Activated CD4-positive, CD25-positive, alpha-beta regulatory T cell (primary cell): Measurements from ENCODE around the gene PUDP.
"Not testable (repeated sequence)": the region's sequence is repeated elsewhere in the genome, so short reads cannot be mapped to it uniquely, and the experiment has no call there.

Experiments used
- DNase-seq, 4 experiments: peaks; one replicate each; lab custom pipeline; 2025; lab: John Stamatoyannopoulos, UW

Gene PUDP

DNA sequence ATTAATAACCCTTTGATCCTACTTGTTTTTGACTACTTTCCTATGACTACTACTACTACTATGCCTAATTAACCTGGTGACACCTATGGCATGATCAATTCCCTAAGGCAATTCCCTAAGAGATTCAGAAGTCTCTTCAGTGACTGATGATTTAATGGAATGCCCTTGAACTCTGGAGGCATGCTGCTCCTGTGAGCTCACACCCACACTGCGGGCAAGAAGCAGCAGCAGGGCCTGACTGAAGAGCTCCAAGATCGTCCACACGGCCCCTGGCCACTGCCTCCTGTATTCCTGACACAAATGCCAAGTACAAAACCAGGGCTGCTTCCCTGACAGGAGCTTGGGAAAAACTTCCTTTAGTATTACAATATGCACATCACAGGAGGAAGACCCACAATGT, 74.6 kb downstream of the PUDP start:
- DNase-seq, result no peak

DNA sequence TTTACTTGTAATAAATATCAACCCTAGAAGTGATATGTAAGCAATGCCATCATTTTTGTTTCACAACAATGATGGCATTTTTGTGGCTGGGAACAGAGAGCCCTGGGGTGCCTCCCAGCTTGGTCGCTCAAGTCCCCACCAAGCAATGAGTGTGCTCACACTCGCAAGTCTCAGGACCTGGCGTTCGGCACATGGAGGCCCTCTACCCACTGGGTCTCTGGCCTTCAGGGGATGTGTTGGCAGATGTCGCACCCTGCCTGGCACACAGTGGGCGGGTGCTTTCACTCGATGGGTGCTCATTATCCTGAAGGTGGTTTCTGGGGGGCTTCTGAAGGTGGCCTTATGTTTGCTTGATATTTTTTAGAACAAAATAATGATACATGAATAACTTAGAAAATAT, 75.1 kb downstream of the PUDP start:
- no peak for DNase-seq

DNA sequence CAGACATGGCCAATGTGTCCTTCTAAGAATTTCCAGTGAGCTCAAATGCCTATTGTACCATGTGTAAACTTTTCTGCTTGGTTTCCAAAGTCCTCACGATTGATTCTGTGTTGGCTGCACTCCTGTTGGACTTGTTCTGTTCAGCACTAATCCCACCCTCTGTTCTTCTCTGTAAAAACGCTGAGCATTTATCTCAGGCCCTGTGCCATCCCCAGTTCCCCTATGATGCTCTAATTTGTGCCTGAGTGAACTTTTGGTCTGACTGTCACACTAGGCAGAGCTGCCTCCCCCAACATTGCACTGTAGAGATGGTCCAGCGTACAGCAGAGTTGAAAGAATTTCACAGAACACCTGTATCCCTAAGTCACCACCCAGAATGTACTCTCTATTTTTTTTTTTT, 76.6 kb downstream of the PUDP start:
- no peak for DNase-seq

DNA sequence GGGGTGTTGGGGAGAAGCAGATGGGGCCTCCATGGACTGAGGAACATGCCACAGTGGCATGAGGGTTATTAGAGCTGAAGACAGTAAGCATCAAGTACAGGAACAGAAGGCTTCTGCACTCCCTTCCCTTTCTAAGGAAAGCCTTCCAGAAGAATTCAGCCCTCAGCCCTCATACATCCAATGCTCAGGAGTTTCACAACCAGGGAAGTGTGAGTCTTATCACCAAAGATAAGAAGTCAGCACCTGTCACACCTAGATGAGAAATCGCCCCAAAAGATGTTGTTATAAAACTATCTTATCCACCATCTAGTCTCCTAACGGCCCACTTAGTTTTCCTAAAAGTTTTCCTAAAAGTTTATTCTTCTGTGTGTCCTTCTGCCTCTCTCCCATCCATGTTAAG, 78.4 kb downstream of the PUDP start:
- DNase-seq, result no peak

DNA sequence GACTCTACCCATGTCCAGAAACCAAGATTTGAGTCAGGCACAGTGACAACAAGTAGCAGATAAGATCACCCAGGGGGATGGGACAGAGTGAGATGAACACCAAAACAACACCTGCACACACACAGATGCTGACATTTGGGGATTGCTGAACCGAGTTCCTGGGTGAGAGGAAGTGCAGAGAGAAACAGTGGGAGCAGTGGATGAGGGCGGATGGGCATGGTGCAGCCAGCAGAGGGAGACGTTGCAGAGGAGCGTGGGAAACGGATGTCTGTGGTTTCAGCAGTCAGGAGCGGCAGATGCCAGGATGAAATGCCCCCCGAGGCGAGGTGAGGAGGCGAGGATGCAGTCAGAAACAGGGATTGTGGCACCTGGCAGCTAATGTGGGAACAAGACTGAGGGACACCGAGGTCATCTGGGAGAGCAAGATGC, 79.0 kb downstream of the PUDP start:
- DNase-seq, result no peak

DNA sequence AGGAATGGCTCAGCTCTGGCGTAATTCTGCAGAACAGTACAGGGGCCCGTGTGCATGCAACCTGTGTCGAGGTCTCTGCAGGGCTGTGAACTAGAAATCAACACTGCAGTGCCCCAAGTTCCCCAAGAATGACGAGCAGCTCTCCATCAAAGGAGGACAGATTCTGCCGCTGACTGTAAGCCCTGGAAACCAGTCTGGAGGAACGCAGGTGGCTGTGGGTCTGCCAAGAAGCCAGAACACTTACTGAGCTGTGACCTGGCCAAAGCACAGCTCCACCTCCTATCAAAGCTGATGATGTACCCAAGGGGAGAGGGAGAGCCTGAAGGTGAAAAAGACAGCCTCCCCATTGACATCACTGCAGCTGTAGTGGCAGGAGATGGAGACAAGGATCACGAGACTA, 80.7 kb downstream of the PUDP start:
- DNase-seq, result no peak

DNA sequence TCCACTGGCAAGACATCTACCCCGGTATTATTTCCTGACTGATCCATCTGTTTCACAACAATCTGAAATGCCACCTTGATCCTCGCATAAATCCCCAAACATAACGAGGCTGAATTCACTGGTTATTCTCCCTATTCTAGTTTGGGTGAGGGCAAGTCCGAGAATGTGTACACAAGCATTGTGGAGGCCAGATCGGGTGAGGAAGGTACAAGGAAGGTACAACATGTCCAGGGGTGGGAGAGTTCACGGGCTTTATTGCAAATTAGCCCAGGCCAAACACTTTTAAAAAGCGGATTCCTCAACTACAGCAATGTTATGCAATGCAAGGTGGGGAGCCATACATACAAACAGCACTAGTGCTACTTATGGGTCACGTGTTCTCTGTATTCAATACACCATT, 82.5 kb downstream of the PUDP start:
- no peak for DNase-seq

DNA sequence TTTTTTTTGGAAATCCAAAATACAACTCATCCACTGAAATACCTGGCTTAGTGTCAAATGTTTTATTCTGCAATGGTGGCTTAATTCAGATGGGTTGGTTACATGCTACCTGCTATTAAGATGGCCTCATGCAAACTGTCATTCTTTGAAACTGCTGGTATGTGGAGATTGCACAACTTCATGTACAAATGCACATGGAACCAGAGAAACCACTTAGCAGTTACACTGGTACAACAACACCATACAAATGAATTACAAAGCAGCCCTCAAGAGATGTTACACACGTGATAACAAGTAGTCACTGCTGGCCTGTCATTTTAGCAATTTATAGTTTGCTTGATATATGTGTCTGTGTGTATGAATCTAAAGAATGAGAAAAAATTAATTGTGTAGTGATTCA, 85.0 kb downstream of the PUDP start:
- no peak for DNase-seq

DNA sequence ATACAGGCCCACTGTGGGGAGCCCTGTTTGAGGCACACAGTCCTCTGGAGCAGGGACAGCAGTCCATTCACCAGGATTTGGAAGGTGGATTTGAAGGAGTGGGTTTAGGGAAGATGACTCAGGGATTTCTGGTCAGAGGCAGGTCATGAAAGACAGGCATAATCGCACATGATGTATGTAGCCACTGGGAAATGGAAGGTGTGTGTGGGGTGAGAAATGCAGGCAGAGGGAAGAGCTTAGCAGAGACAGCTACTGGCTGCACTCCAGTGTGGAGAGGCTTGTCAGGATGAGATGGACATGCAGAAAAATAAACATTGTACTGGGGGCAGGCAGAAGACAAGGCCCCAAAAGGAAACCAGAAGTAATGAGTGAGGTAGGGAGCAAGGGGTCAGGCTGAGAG, 85.7 kb downstream of the PUDP start:
- DNase-seq, result no peak

DNA sequence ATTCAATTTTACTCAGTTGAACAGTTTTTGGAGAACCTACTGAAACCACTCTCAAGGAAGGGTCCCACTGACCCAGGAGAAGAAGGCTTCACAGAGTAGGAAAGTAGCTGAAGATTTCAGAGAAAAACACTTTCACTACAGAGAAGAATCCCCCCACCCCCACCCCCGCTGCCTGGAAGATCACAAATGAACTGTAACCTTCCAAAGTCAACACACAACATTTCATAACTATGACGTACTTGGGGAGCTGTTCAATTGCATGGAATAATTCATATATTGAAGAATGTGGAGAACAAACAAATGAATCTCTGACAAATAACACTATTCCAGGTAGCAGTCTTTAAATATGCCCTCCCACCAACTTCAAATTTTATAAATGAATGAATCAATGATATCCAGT, 86.5 kb downstream of the PUDP start:
- DNase-seq, result no peak

DNA sequence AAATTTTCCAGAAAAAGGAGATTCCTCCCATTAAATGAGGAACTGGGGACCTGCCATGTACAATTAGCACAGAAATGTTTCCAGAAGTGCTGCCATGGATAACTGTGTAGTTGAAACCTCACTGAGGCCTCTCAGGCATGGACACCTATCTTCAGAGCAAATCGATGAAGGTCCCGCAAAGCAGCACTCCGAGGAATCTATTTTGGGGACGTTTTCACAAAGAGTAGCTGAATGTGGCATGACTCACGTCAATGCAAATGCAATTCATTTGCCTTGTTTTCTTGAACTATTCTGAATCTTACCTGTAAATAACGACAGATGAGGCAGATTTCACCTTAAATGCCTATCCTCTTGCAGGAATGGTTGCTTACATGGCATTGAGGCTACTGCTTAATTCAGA, 87.5 kb downstream of the PUDP start:
- no peak for DNase-seq

DNA sequence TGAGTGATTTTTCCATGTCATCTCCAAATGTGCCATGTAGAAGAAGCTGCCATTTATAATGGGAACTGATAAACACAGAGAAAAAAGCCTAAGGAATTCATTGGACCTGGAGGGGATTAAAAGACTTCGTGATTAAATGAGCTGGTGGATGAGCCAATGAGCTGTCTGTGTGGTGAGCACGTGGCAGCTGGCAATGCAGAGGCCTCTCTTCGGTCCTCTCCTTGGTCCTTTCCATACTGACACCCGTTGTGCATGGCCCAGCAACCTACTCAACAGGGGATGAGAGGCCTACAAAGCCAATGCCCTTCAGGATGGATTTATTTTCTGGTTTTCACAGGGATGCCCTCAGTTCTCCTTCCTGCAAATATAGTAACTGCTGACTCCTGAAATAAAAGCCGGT, 88.1 kb downstream of the PUDP start:
- no peak for DNase-seq

DNA sequence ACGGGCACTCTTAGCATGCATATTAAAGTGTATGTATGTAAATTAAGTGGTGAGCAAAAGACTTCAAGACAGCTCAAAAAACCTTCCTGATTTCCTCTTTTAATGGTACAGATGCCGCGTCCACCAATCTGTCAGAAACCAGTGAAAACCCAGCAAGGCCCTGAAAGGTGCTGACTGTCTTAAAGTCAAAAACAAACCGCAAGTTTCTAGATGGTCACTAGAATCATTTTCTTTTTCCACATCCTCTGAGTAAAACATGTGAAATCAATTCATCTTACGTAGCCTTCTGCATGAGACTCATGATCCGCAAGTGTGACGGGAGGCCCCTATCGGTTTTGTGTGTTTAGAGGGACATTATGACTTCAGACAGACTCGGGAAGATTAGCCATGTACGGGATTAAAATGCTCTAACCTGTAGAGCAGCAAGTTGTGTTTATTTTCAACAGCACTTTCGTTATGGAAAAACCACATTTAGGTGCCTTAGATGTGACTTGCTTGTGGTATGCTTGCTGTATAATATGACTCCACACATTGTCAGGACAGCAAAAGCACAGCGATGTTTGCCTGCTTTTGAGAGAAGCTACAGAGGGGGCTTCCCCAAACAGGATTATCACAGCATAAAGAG, 88.6 kb downstream of the PUDP start:
- DNase-seq, result no peak

DNA sequence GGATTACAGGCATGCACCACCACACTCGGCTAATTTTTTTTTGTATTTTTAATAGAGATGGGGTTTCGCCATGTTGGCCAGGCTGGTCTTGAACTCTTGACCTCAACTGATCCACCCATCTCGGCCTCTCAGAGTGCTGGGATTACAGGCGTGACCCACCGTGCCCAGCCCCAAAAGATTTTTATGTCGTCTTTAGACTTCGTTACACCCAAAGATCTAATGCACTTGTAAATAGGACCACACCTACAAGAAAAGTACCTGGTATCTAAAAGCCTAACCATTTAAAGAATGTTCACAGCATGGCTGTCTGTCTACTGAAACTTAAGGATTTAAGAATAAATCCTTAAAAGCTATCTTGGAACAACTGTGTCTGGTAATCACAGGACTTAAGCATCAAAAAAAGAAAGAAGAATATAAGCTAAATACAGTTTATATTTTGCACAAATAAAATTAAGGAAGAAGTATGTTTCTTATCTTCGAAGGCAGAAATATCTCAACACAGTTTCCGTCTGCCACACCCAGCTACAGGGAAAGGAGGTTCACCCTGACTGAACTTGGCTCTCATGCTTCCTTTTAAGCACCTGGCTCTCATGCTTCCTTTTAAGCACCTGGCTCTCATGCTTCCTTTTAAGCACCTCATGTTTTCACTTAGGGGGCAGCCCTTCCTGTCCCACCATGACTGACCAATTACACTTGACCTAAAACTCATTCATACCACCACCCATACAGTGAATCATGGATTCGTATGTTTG, 92.4 kb downstream of the PUDP start:
- no peak for DNase-seq

DNA sequence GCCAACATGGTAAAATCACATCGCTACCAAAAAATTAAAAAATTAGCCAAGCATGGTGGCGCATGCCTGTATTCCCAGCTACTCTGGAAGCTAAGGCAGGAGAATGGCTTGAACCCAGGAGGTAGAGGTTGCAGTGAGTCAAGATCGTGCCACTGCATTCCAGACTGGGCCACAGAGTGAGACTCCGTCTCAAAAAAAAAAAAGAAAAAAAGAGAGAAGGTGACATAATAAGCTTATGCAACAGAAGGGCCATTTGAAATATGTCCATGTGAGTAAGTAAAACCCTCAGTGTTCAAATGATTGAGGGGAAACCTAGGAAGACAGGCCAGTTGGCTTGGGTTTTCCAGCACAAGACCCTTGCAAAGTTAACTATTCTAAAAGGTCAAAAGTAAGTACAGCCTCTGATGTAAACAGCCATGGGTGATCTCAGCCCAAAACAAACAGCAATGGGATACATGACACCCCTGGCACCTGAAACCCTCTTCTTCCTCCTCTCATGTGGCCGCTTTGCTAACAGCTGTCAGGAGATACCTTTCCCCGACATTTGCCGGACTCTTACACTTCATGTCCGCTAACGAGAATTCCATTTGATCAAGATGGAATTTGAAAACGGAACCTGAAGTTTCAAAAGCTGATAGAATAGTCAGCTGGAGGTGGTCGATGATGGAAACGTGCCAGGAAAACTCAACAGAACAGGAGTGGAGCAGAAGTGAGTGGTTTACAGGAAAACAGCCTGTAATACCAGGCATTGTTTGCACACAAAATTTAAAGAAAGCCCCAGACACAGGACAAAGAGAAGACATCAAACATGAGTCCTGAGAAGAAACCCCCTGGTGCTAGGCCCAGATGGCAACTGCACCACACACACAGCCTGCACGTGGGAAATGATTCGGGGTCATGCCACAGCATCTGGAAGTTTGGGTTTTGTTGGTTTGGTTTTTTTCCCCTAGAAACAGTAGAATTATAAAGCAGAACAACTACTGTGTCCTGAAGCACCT, 93.4 kb downstream of the PUDP start:
- no peak for DNase-seq

DNA sequence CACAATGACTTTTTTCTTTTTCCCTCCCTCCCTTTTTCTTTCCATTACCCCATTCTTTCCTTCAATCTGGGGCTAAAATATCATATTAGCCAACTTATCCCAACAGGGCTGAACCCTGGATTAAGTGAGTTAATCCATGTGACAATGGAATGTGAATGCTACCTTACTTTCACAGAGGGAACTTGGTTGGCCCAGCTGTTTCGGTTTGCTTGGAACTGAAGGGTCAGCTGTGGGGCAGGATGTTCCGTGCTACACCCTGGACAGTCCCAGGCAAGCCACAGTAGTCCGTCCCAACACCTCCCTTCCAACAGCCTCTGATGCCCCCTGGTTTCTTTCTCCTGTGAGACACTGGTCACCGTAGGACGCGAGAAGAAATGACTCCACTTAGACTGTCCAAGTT, 95.4 kb downstream of the PUDP start:
- DNase-seq, result no peak

DNA sequence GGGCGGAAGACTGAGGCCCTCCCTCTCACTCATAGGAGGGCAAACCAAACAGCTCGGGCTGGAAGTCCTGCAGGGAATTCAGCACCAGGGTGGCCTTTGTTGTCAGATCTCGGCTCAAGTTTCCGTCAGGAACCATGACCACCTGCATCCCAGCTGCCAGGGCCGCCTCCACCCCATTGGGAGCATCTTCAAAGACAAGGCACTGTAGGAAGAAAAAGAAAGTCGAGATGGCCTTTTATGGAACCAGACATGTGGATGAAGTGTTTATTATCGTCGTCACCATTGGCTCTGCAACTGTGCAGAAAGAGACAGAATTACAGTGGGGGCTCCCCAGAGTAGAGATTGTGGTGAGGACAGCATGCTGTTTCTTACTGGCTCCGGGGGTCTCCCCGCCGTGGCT, 97.7 kb downstream of the PUDP start:
- no peak for DNase-seq

DNA sequence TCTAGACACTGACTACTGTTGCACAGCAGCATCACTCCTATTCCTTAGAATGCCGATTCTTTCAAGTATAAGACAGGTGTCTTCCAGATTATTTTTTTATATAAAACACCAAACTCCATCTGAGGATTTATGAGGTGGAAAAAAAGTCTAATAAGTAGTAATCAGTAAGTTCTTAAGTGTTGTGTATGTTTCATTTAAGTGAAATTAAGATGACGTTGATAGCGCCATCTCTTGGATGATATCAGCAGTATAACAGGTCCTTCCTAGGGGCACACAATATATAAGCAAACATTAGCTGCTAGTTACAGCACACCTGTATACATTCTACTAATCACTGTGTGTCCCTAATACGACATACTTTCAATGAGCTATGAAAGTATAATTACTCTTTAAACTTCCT, 100.0 kb downstream of the PUDP start:
- DNase-seq, result no peak

DNA sequence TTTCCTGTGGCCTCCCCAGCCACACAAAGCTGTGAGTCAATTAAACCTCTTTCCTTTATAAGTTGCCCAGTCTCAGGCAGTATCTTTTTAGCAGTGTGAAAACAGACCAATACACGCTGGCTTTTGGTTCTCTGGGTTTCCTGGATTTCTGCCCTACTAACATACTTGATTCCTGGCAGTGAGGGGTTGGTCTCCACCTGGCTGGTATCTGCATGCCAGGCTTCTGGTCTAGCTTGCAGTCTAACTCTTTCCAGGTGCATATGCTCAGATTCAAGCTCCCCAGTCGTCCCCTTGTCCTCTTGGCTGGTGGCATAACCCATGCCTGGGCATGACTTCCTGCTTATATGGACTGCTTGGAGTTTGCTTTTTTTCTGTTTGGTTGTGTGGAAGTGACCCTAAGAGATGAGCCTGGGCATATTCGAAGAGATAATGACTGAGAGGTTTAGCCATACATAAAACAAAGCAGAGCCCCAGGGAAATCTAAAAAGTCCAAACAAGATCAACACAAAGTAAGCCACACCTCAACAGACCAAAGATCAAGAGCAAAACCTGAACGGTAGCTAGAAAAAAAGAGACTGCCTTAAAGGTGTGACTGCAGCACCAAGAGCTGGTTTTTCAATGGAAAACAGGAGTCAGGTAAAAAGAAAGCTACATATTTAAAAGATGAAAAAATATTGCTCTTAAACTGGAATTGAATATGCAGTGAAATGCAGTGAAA, 102.6 kb downstream of the PUDP start:
- DNase-seq, result no peak

DNA sequence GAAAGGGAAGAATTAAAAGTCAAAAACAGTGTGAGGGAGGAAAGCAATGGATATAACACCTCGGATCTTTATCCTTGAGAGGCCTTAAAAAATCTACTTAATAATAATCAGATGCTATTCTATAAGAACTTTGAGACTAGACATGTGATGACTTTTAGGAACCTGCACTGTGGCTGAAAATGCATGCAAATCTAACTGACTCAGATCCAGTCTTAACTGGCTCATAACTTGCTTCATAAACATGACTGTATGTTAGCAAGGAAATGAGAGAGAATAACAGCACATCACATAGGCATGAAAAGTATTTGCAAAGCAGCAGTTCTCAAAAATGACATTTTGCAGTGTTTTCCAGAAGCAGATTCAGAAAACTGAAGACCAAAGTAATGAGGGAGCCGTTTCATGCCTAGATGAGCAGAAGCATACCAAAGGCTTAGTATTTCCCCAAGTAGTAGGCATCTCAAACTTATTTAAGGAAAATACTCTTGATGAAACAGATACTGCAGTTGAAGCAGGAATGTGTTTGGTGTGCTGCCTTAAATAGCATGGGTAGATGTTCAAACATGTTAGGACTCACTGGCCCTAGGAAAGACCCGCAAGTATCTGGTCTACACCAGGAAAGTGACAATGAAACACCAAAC, 104.0 kb downstream of the PUDP start:
- DNase-seq, result not testable (repeated sequence)

DNA sequence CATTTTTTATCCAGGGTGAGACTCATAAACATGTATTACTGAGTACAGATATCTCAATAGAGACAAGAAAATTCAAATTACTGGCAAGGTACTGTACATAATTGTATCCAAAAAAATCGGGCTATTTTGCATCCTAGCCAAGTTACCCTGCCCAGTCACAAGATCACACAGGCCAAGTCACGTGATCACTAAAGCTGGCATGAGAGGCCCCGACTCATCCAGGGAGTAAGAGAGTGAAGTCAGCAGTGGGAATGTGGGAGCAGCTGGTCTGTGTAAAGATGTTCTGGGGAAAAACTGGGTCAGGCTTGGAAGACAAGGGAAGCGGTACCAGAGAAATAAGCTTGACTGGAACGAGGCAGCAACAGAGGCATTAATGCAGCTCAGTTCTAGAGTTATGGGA, 119.7 kb downstream of the PUDP start:
- DNase-seq, result no peak

DNA sequence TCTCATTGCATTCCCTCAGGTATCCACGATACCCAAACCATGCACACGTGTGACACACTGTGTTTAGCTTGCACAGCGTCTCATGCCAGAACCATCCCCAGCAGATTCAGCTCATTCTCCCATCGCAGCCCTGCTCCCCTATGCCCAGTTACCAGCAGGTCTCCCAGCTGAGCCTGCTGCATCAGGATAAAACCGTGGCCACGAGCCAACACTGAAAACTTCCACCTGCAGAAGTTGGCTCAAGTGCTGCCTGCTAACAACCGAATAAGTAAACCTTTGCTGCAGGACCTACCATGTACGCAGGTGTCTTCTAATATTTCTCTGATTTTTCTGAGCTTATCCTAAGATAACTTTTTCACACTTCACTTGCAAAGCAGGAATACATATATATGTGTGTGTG, 120.9 kb downstream of the PUDP start:
- DNase-seq, result no peak
